GM12875 (cell line): Measurements from ENCODE around the gene SEMA3C.

Source experiments
- H3K4me3 ChIP-seq: one replicate; pipeline ENCODE4 v1.5.1; 2011; ENCODE audit warnings: low read depth, low read length, control low read depth
- CTCF ChIP-seq: IDR thresholded peaks from 2 replicates; pipeline ENCODE4 v1.5.1; 2011; ENCODE audit warnings: low read depth, mild to moderate bottlenecking, control low read depth, inconsistent platforms, low read length, moderate library complexity, borderline replicate concordance; ENCODE audit not compliant: insufficient read depth

Gene SEMA3C

DNA sequence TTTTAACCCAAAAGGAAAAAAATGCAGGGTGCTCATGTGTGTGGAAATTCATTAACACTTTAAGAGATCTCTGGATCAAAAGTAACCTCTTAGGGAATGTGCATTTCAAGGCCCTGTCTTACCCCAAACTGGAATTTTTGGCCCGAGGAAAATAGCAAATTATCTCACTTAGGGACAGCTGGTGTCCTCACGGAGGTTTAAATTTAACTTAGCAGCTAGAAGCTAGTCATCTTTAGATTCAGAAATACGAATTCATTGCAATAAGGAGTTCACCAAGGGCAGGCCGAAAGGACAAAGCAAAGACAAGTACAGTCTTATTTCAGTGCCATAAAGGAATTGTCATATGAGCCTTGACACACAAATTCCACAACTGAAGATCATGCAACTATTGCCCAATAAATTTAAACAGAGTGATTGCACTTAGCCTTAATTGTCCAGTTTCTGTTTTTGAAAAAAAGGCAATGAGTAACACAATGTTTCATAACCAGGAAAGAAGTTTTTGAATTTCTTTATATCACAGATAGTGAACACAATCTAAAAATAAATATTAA, 22.4 kb upstream of the SEMA3C start:
- TF ChIP-seq CTCF = no peak

DNA sequence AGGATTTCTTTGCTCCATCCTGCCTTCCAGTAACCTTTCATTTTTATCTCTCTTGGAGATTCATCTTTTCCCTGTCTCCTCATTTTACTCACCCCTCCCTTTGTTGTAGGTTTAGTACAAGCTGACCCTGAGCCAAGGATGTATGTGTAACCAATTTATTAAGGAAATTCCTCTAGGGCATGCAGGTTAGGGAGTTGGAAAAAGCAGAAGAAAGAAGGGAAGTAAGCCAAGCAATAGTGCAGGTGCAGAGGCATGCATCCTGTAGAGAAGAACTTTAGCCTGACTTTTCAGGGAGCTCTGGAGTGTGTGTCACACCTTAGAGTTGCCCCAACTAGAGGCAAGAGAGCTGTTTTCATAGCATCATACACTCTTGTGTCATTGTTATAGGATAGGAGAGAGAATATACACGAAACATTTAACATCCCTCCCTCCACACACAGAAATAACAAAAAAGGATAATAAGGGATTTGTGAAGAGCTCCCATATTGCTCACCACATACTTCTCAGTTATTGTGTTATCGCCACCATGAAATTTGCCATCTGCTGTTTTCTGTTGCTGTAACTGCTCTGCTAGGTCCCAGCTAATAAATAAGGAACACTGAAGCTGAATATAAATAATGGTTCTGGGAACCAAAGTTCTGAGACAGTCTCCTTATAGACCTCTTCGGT, 21.8 kb upstream of the SEMA3C start:
- no peak for TF ChIP-seq CTCF
- H3K4me3 ChIP-seq = no peak overlapping the region

More for the DNA sequence above, 22.4 kb upstream of the SEMA3C start:
- H3K4me3 ChIP-seq = no peak overlapping the region

- TF ChIP-seq CTCF = no peak
- no peak overlapping the region for H3K4me3 ChIP-seq
These were observed 18.5 kb upstream of the SEMA3C start for GRCh38 chr7:80937336-80937735.

DNA sequence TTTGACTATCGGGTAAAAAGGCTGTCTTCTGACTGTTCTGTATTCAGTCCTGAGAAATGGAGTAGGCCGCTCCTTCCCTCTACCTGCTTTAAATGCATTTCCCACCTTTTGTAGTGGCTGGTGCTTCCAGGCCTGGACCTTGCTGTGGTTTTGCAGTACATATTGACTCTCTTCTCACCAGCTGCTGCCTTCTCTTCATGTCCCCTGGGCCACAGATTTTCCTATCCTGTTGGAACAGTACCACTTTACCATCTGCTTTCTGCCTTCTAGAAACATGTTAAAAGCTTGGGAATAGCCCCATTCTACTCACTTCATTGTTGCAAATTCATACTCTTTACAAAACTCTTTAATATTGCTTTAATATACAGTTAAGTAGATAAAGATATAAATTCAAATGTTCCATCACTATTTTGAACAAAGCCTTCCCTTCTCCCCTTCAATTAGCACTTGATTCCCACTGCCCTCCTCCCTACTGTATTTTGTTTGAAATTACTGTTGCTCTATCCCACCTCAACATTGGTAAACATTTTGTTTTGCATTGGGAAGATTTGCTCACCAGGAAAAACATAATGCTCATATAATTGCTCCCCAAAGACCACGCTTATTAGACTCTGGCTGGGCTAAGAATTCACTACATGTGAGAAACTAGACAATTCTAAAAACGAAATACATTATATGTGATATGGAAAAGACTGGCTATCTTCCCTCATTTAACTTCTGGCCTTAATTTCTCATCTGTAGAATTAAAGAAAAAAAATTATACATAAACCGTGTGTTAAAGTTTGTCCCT, 17.3 kb upstream of the SEMA3C start:
- TF ChIP-seq CTCF = no peak

GRCh38 chr7:80934321-80934720, 15.5 kb upstream of the SEMA3C start:
- H3K4me3 ChIP-seq = no peak overlapping the region
- TF ChIP-seq CTCF = no peak

More for the DNA sequence above, 17.3 kb upstream of the SEMA3C start:
- no peak overlapping the region for H3K4me3 ChIP-seq

DNA sequence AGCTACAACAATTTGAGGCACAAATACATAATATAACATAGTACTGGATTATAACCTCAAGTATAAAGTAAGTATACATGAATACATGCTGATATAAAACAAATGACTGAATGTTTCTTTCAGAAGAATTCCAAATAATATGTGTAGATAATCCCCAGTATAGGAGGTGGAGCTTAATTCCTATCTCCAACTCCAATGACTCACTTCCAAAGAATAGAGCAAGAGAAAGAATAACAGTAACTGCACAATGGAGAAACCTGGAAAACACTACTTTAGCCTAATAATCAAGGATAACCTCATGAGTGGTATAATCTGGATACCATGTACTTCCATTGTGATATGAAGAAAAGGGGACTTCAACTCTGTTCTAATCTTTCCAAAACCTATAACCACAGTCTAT, 13.7 kb upstream of the SEMA3C start:
- TF ChIP-seq CTCF = no peak
- no peak overlapping the region for H3K4me3 ChIP-seq
